ENCODE data around the gene FBXO45.
"Not testable (repeated sequence)": the region's sequence is repeated elsewhere in the genome, so short reads cannot be mapped to it uniquely, and the experiment has no call there.

The FBXO45 gene

GRCh38 chr3:196632046-196632751 is 63.7 kb downstream of the FBXO45 start:
- H3K27me3 ChIP-seq (replicated peaks): no peaks in the 10 kb centered on the region
- TF ChIP-seq CTCF (IDR thresholded peaks at IDR 0.05; ENCODE audit: low read depth, low read length, missing control alignments): peak; percentile 26
- no peaks in the 10 kb centered on the region for H3K36me3 ChIP-seq (replicated peaks)
- in situ Hi-C loops (cut with HindIII; ENCODE audit: low pct_ligation_motif_present, low sequenced_read_pairs): no loop called here
- peak overlapping the region; percentile 40 for H3K27ac ChIP-seq
- H3K4me3 ChIP-seq (ENCODE audit: low read depth, low read length): peak overlapping the region; percentile 65
- peak; percentile 40 for DNase-seq

GRCh38 chr3:196633555-196634151 is 65.2 kb downstream of the FBXO45 start:
- in situ Hi-C loops (cut with HindIII; ENCODE audit: low pct_ligation_motif_present, low sequenced_read_pairs): no loop called here
- TF ChIP-seq CTCF (IDR thresholded peaks at IDR 0.05; ENCODE audit: low read depth, low read length, missing control alignments): no peak
- DNase-seq: no peak
- no peaks in the 10 kb centered on the region for H3K36me3 ChIP-seq (replicated peaks)
- H3K27me3 ChIP-seq (replicated peaks): no peaks in the 10 kb centered on the region
- H3K4me3 ChIP-seq (ENCODE audit: low read depth, low read length): no peak overlapping the region
- H3K27ac ChIP-seq: no peak overlapping the region

- no peaks in the 10 kb centered on the region for H3K36me3 ChIP-seq (replicated peaks)
- no peak overlapping the region for H3K4me3 ChIP-seq (ENCODE audit: low read depth, low read length)
- in situ Hi-C loops (cut with HindIII; ENCODE audit: low pct_ligation_motif_present, low sequenced_read_pairs): no loop called here
- no peak overlapping the region for H3K27ac ChIP-seq
- no peak for TF ChIP-seq CTCF (IDR thresholded peaks at IDR 0.05; ENCODE audit: low read depth, low read length, missing control alignments)
- DNase-seq: no peak
- H3K27me3 ChIP-seq (replicated peaks): no peaks in the 10 kb centered on the region
These were observed 65.8 kb downstream of the FBXO45 start for GRCh38 chr3:196634224-196634623.

GRCh38 chr3:196634829-196635228 is 66.4 kb downstream of the FBXO45 start:
- no peak for TF ChIP-seq CTCF (IDR thresholded peaks at IDR 0.05; ENCODE audit: low read depth, low read length, missing control alignments)
- no peak overlapping the region for H3K27ac ChIP-seq
- H3K36me3 ChIP-seq (replicated peaks): no peaks in the 10 kb centered on the region
- no peaks in the 10 kb centered on the region for H3K27me3 ChIP-seq (replicated peaks)
- DNase-seq: no peak
- in situ Hi-C loops (cut with HindIII; ENCODE audit: low pct_ligation_motif_present, low sequenced_read_pairs): no loop called here
- no peak overlapping the region for H3K4me3 ChIP-seq (ENCODE audit: low read depth, low read length)

- no peak for TF ChIP-seq CTCF (IDR thresholded peaks at IDR 0.05; ENCODE audit: low read depth, low read length, missing control alignments)
- no peak overlapping the region for H3K4me3 ChIP-seq (ENCODE audit: low read depth, low read length)
- in situ Hi-C loops (cut with HindIII; ENCODE audit: low pct_ligation_motif_present, low sequenced_read_pairs): no loop called here
- no peak overlapping the region for H3K27ac ChIP-seq
- no peaks in the 10 kb centered on the region for H3K36me3 ChIP-seq (replicated peaks)
- no peak for DNase-seq
- H3K27me3 ChIP-seq (replicated peaks): no peaks in the 10 kb centered on the region
These were observed 68.2 kb downstream of the FBXO45 start for GRCh38 chr3:196636369-196637349.

GRCh38 chr3:196637941-196638340 is 69.5 kb downstream of the FBXO45 start:
- DNase-seq; in situ Hi-C loops (cut with HindIII; ENCODE audit: low pct_ligation_motif_present, low sequenced_read_pairs); H3K4me3 ChIP-seq (ENCODE audit: low read depth, low read length); H3K27ac ChIP-seq; H3K27me3 ChIP-seq (replicated peaks); H3K36me3 ChIP-seq (replicated peaks): not testable (repeated sequence)
